Stimulated activated naive CD8-positive, alpha-beta T cell treated with anti-CD3 and anti-CD28 coated beads, Interleukin-15, Interleukin-2, amounts not matched to agents 100 ng/mL and 50 ng/mL, for 24 hours (primary cell): ENCODE measurements around the gene CST5.
"Not testable (repeated sequence)": the region's sequence is repeated elsewhere in the genome, so short reads cannot be mapped to it uniquely, and the experiment has no call there.

Experiments
- H3K27ac Mint-ChIP-seq: one replicate; pipeline ENCODE4 v1.8.0; 2021; ENCODE audit warnings: mild to moderate bottlenecking, mixed read lengths
- H3K27me3 Mint-ChIP-seq: one replicate; pipeline ENCODE4 v1.8.0; 2021; ENCODE audit warnings: mixed read lengths
- H3K36me3 Mint-ChIP-seq: one replicate; pipeline ENCODE4 v1.8.0; 2021; ENCODE audit warnings: low read depth, mixed read lengths
- H3K4me1 Mint-ChIP-seq: one replicate; pipeline ENCODE4 v1.8.0; 2021; ENCODE audit warnings: low read depth, mixed read lengths
- H3K4me3 Mint-ChIP-seq: one replicate; pipeline ENCODE4 v1.8.0; 2021; ENCODE audit warnings: mild to moderate bottlenecking, mixed read lengths
- H3K9me3 Mint-ChIP-seq: one replicate; pipeline ENCODE4 v1.8.0; 2021; ENCODE audit warnings: mixed read lengths

Gene CST5

DNA sequence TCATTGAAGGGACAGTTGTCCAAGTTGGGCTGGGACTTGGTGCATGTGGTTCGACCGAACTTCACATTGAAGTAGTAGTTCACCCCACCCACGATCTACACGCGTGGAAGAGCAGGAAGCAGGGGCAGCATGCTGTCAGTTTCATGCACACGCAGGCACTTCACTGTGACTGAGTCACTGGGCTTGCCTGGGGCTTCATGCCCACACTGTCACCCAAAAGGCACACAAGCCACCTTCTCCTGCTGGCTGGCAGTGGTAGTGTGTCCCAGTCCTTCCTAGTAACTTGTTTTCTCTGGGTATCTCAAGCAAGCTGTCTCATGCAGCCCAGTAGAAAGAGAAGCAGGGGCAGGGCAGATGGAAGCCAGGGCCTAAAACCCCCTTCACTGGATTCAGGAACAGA is 2.0 kb downstream of the CST5 start:
- Mint-ChIP-seq H3K4me3 (no peak overlapping the region), H3K36me3 (no peaks in the 10 kb centered on the region), H3K27me3 (no peaks in the 10 kb centered on the region), H3K4me1 (peaks cover 19% of the 10 kb centered on the region), H3K9me3 (no peaks in the 10 kb centered on the region), H3K27ac (no peak overlapping the region)

DNA sequence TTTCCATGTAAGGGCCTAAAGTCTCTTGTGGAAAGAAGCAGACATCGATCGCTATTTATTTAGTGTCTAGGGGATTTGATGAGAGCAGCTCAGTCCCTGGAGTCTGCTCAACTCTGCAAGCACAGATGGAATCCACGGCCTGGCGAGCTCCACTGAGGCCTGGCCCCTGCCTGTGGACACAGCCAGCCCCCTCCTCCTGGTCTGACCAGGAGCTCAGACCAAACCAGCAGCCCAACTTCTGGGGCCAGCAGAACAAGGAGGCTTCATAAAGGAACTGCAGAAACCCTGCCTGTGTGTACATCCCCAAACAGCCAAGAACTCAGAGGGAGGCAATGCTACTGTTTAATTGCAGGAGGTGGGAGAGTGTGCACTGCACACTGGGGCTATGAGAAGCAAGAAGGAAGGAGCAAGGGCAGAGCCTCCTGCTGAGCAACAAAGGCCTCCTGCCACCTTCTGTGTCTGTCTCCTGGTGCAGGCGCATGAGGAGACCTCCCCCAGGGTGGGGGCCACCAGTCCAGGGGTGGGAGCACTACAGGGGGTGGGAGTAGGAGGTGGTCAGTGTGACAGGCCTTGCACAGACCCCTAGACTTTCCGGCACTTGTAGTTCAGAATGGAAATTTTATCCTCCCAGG is 3.8 kb downstream of the CST5 start:
- no peak overlapping the region for H3K27ac Mint-ChIP-seq
- H3K4me1 Mint-ChIP-seq, result peaks cover 19% of the 10 kb centered on the region
- no peaks in the 10 kb centered on the region for H3K36me3 Mint-ChIP-seq
- H3K9me3 Mint-ChIP-seq, result no peaks in the 10 kb centered on the region
- H3K4me3 Mint-ChIP-seq, result no peak overlapping the region
- H3K27me3 Mint-ChIP-seq, result no peaks in the 10 kb centered on the region

DNA sequence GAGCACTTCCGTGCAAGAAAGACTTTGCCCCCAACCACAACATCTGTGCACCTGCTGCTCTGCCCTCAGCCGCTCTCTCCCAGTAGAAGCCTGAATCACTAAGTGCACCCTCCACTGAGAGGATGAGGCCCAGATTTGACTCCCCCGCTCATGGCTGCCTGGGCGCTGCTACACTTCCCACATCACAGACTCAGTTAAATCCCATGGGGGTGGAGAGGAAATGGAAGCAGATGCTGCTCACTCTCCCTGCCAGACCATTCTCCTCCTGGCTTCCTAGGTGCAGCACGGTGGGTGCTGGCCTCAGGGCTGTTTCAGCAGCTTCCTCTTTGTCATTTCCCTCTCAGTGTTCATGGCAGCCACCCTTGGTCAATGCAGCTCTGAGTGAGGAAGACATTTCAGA is 4.8 kb downstream of the CST5 start:
- H3K9me3 Mint-ChIP-seq, result no peaks in the 10 kb centered on the region
- H3K4me3 Mint-ChIP-seq, result no peak overlapping the region
- no peaks in the 10 kb centered on the region for H3K36me3 Mint-ChIP-seq
- H3K4me1 Mint-ChIP-seq, result peaks cover 19% of the 10 kb centered on the region
- H3K27me3 Mint-ChIP-seq, result no peaks in the 10 kb centered on the region
- H3K27ac Mint-ChIP-seq, result peak overlapping the region; percentile 79

- Mint-ChIP-seq H3K4me3 (no peak overlapping the region), H3K27me3 (peaks cover 5% of the 10 kb centered on the region), H3K9me3 (no peaks in the 10 kb centered on the region), H3K27ac (no peak overlapping the region), H3K36me3 (no peaks in the 10 kb centered on the region), H3K4me1 (peaks cover 19% of the 10 kb centered on the region)
Observed at GRCh38 chr20:23873370-23874015, 6.1 kb downstream of the CST5 start.

GRCh38 chr20:23872065-23872464 is 7.5 kb downstream of the CST5 start:
- H3K27me3 Mint-ChIP-seq, result peaks cover 8% of the 10 kb centered on the region
- H3K4me1 Mint-ChIP-seq, result peaks cover 19% of the 10 kb centered on the region
- no peak overlapping the region for H3K4me3 Mint-ChIP-seq
- no peak overlapping the region for H3K27ac Mint-ChIP-seq
- H3K36me3 Mint-ChIP-seq, result no peaks in the 10 kb centered on the region
- no peaks in the 10 kb centered on the region for H3K9me3 Mint-ChIP-seq

DNA sequence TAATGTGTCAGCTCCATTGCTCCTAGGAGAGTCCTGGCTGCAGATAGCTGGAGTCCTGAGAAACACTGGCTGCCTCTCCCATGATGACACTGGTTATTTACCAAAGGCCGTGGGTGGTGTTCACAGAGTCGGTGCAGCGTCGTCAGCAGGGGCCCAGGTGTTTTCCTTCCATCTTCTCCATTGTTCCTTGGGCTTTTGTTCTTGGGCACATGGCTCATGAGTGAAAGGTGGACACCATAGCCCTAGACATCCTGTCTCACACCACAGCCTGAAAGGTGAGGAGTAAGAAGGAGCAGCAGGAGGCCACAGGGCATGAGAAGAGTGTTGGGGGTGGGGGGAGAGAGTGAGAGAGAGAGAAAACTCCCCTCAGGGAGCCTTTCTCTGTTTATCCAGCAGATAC is 9.1 kb downstream of the CST5 start:
- Mint-ChIP-seq H3K4me3 (no peak overlapping the region), H3K27ac (no peak overlapping the region)

DNA sequence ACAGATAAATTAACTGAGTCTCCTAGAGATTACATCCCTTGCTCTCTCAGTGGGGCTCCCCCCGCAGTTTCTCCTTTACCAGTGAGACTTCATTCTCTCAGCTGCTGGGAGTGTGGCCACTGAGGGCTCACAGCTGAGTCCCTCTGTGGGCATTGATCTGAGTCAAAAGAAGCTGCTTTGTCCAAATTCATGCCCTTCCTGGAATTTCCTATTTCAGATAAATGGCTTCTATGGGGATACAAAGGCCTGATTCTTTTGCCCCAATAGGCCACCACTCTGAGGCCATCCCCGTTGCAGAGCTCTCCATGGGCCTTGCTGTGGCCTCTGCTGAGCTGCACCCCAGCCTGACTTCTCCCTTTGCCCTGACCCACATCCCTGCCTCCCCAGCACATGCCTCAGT is 10.0 kb downstream of the CST5 start:
- no peak overlapping the region for H3K27ac Mint-ChIP-seq
- H3K4me3 Mint-ChIP-seq, result no peak overlapping the region
- peaks cover 15% of the 10 kb centered on the region for H3K4me1 Mint-ChIP-seq
- no peaks in the 10 kb centered on the region for H3K36me3 Mint-ChIP-seq
- H3K9me3 Mint-ChIP-seq, result no peaks in the 10 kb centered on the region
- H3K27me3 Mint-ChIP-seq, result peaks cover 8% of the 10 kb centered on the region

More for the DNA sequence above, 9.1 kb downstream of the CST5 start:
- Mint-ChIP-seq H3K9me3 (no peaks in the 10 kb centered on the region), H3K4me1 (peaks cover 19% of the 10 kb centered on the region), H3K36me3 (no peaks in the 10 kb centered on the region), H3K27me3 (peaks cover 8% of the 10 kb centered on the region)

GRCh38 chr20:23868321-23868720 is 11.2 kb downstream of the CST5 start:
- Mint-ChIP-seq H3K27me3 (peaks cover 8% of the 10 kb centered on the region), H3K36me3 (no peaks in the 10 kb centered on the region), H3K27ac (no peak overlapping the region), H3K4me3 (no peak overlapping the region), H3K9me3 (no peaks in the 10 kb centered on the region), H3K4me1 (peaks cover 3% of the 10 kb centered on the region)

- Mint-ChIP-seq H3K4me1 (no peaks in the 10 kb centered on the region), H3K4me3 (no peak overlapping the region), H3K27me3 (peaks cover 8% of the 10 kb centered on the region), H3K9me3 (no peaks in the 10 kb centered on the region), H3K27ac (no peak overlapping the region), H3K36me3 (no peaks in the 10 kb centered on the region)
Observed at GRCh38 chr20:23867152-23867776, 12.3 kb downstream of the CST5 start.

DNA sequence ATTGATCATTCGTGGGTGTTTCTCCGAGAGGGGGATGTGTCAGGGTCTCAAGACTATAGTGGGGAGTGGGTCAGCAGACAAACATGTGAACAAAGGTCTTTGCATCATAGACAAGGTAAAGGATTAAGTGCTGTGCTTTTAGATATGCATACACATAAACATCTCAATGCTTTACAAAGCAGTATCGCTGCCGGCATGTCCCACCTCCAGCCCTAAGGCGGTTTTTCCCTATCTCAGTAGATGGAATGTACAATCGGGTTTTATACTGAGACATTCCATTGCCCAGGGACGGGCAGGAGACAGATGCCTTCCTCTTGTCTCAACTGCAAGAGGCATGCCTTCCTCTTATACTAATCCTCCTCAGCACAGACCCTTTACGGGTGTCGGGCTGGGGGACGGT is 18.8 kb downstream of the CST5 start:
- H3K27ac Mint-ChIP-seq, H3K9me3 Mint-ChIP-seq, H3K4me1 Mint-ChIP-seq, H3K36me3 Mint-ChIP-seq, H3K4me3 Mint-ChIP-seq, H3K27me3 Mint-ChIP-seq: not testable (repeated sequence)

GRCh38 chr20:23857962-23858595 is 21.5 kb downstream of the CST5 start:
- H3K9me3 Mint-ChIP-seq, result no peaks in the 10 kb centered on the region

GRCh38 chr20:23856736-23857135 is 22.8 kb downstream of the CST5 start:
- Mint-ChIP-seq H3K27ac (no peak overlapping the region), H3K9me3 (no peaks in the 10 kb centered on the region), H3K36me3 (no peaks in the 10 kb centered on the region), H3K27me3 (no peaks in the 10 kb centered on the region), H3K4me3 (no peak overlapping the region), H3K4me1 (no peaks in the 10 kb centered on the region)

More at GRCh38 chr20:23857962-23858595, 21.5 kb downstream of the CST5 start:
- Mint-ChIP-seq H3K36me3 (no peaks in the 10 kb centered on the region), H3K27me3 (no peaks in the 10 kb centered on the region), H3K27ac (no peak overlapping the region), H3K4me3 (no peak overlapping the region), H3K4me1 (no peaks in the 10 kb centered on the region)

- Mint-ChIP-seq H3K36me3 (no peaks in the 10 kb centered on the region), H3K27ac (no peak overlapping the region), H3K4me1 (no peaks in the 10 kb centered on the region), H3K9me3 (no peaks in the 10 kb centered on the region), H3K4me3 (no peak overlapping the region), H3K27me3 (no peaks in the 10 kb centered on the region)
Observed at GRCh38 chr20:23856226-23856625, 23.3 kb downstream of the CST5 start.

DNA sequence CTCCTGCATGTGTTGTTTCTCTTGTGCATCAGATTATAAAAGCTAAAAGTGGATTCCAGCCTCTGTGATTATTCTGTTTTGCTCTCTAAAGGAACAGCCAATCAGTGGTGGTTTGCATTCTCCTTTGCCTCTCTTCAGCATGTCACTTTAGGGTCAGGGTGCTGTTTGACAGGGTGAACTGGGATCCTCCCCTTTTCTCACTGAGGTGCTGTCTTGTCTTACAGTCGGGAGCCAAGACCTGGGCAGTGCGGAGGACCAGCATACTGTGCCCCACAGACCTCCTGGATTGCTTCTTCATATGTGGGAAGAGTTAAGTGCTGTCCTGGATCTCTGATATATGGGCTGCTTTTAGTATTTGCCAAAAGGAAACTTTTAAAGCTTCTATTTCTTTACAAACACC is 37.9 kb downstream of the CST5 start:
- no peaks in the 10 kb centered on the region for H3K9me3 Mint-ChIP-seq
- H3K4me1 Mint-ChIP-seq, result no peaks in the 10 kb centered on the region
- peaks cover 12% of the 10 kb centered on the region for H3K27me3 Mint-ChIP-seq
- no peak overlapping the region for H3K4me3 Mint-ChIP-seq
- no peaks in the 10 kb centered on the region for H3K36me3 Mint-ChIP-seq
- no peak overlapping the region for H3K27ac Mint-ChIP-seq

- peaks cover 9% of the 10 kb centered on the region for H3K27me3 Mint-ChIP-seq
- H3K27ac Mint-ChIP-seq, result no peak overlapping the region
Observed at GRCh38 chr20:23835716-23836115, 43.8 kb downstream of the CST5 start.

More at GRCh38 chr20:23835716-23836115, 43.8 kb downstream of the CST5 start:
- H3K9me3 Mint-ChIP-seq, result no peaks in the 10 kb centered on the region
- H3K4me3 Mint-ChIP-seq, result no peak overlapping the region
- no peaks in the 10 kb centered on the region for H3K4me1 Mint-ChIP-seq
- no peaks in the 10 kb centered on the region for H3K36me3 Mint-ChIP-seq
